A673 (cell line): Measurements from ENCODE around the gene SPINK7. TPM values are rescaled to one million over a fixed set of nuclear protein-coding genes. Genes with fewer than 3 reads are reported as not detected.

Experiments used
- BruUV-seq: library from RNA; stranded (reverse); fragments of 400-500 nt; replicated peaks from 2 replicates; lab custom pipeline; 2021; lab: Mats Ljungman, UMichigan
- CTCF ChIA-PET: fragments of 300-600 bp; sonication (Branson Sonifier 250); formaldehyde crosslinking; loops from one replicate; lab custom pipeline; 2022; ENCODE audit warnings: antibody characterized with exemption; lab: Charles Lee
- POLR2A ChIA-PET: fragments of 300-600 bp; sonication (Branson Sonifier 250); formaldehyde crosslinking; loops from one replicate; lab custom pipeline; 2022; ENCODE audit warnings: antibody characterized with exemption; ENCODE audit not compliant: low non-redundant PET; lab: Charles Lee
- DNase-seq: peaks from one replicate; pipeline ENCODE4 v3.0.0-alpha.2; 2015; ENCODE audit warnings: low spot score
- H3K27ac ChIP-seq: fragments of 200-600 bp; sonication (generic); 2 replicates; pipeline ENCODE4 v1.5.1; 2016; ENCODE audit warnings: mixed run types, low read depth, mild to moderate bottlenecking, mixed read lengths, antibody characterized with exemption, low read length; ENCODE audit not compliant: poor library complexity, severe bottlenecking
- H3K27me3 ChIP-seq: fragments of 200-600 bp; sonication (generic); replicated peaks from 2 replicates; pipeline ENCODE4 v1.6.1; 2017; ENCODE audit warnings: mixed run types, low read depth, mild to moderate bottlenecking, mixed read lengths, antibody characterized with exemption, low read length; ENCODE audit not compliant: insufficient read depth, poor library complexity
- H3K36me3 ChIP-seq: fragments of 200-600 bp; sonication (generic); 2 replicates; pipeline ENCODE4 v1.6.1; 2016; ENCODE audit warnings: mixed run types, mild to moderate bottlenecking, mixed read lengths, antibody characterized with exemption, low read length; ENCODE audit not compliant: insufficient read depth, poor library complexity, severe bottlenecking
- H3K4me1 ChIP-seq: fragments of 200-600 bp; sonication (generic); 2 replicates; pipeline ENCODE4 v1.6.1; 2017; ENCODE audit warnings: mixed run types, mild to moderate bottlenecking, mixed read lengths, antibody characterized with exemption, low read length; ENCODE audit not compliant: insufficient read depth, poor library complexity, severe bottlenecking
- H3K4me3 ChIP-seq: fragments of 200-600 bp; sonication (generic); 2 replicates; pipeline ENCODE4 v1.5.1; 2016; ENCODE audit warnings: low read depth, mixed run types, mild to moderate bottlenecking, mixed read lengths, low read length; ENCODE audit not compliant: poor library complexity, severe bottlenecking
- H3K9me3 ChIP-seq: fragments of 200-600 bp; sonication (generic); 2 replicates; pipeline ENCODE4 v1.6.1; 2016; ENCODE audit warnings: mixed run types, low read depth, mild to moderate bottlenecking, mixed read lengths, antibody characterized with exemption, low read length; ENCODE audit not compliant: poor library complexity, severe bottlenecking
- CTCF ChIP-seq: fragments of 300-800, 200-600 bp; sonication (generic); conservative IDR thresholded peaks from 2 replicates; pipeline ENCODE4 v1.5.1; 2017; ENCODE audit warnings: low read depth, mild to moderate bottlenecking, antibody characterized with exemption, low read length, moderate library complexity, mixed read lengths
- EZH2 ChIP-seq: fragments of 200-600 bp; sonication (generic); IDR thresholded peaks from 2 replicates; pipeline ENCODE4 v1.6.1; 2017; ENCODE audit warnings: borderline replicate concordance, low read depth, mild to moderate bottlenecking, mixed read lengths, antibody characterized with exemption, low read length; ENCODE audit not compliant: poor library complexity, severe bottlenecking
- intact Hi-C: fragments of 100-400 bp; cut with micrococcal nuclease; formaldehyde crosslinking; loops from one replicate; pipeline ENCODE4 v1.10.0; 2022; ENCODE audit not compliant: unreplicated experiment
- total RNA-seq: library from RNA; stranded (reverse); gene quantifications from 2 replicates; pipeline ENCODE4 v1.2.3, GENCODE V29; 2021

SPINK7 gene
- total RNA-seq, 1 experiment from 2014 or later: not detected

GRCh38 chr5:148347706-148348105 is 35.5 kb downstream of the SPINK7 start:
- TF ChIP-seq EZH2 (no peak), CTCF (no peak)
- POLR2A ChIA-PET: no interaction called here
- Histone ChIP-seq H3K9me3 (no peaks in the 10 kb centered on the region), H3K27me3 (peaks cover 16% of the 10 kb centered on the region), H3K4me1 (no peaks in the 10 kb centered on the region), H3K27ac (no peak overlapping the region), H3K4me3 (no peak overlapping the region), H3K36me3 (no peaks in the 10 kb centered on the region)
- DNase-seq: no peak
- CTCF ChIA-PET: no interaction called here
- intact Hi-C loops: no loop called here
- BruUV-seq: no TSS peak

- Histone ChIP-seq H3K27me3 (peaks cover 19% of the 10 kb centered on the region), H3K36me3 (no peaks in the 10 kb centered on the region), H3K27ac (no peak overlapping the region), H3K4me3 (no peak overlapping the region), H3K4me1 (no peaks in the 10 kb centered on the region), H3K9me3 (no peaks in the 10 kb centered on the region)
- BruUV-seq: no TSS peak
- no peak for DNase-seq
- CTCF ChIA-PET: no interaction called here
- POLR2A ChIA-PET: no interaction called here
- no peak for TF ChIP-seq CTCF
- TF ChIP-seq EZH2: no peak
- intact Hi-C loops: no loop called here
Observed at GRCh38 chr5:148352696-148353095, 40.5 kb downstream of the SPINK7 start.

- no peak for TF ChIP-seq CTCF
- no peak for TF ChIP-seq EZH2
- peaks cover 19% of the 10 kb centered on the region for H3K27me3 ChIP-seq
- H3K9me3 ChIP-seq: no peaks in the 10 kb centered on the region
- DNase-seq: no peak
- H3K4me1 ChIP-seq: no peaks in the 10 kb centered on the region
- intact Hi-C loops: no loop called here
- no TSS peak for BruUV-seq
- CTCF ChIA-PET: no interaction called here
- H3K27ac ChIP-seq: no peak overlapping the region
- POLR2A ChIA-PET: no interaction called here
- H3K36me3 ChIP-seq: no peaks in the 10 kb centered on the region
- no peak overlapping the region for H3K4me3 ChIP-seq
Observed at GRCh38 chr5:148353634-148354033, 41.4 kb downstream of the SPINK7 start.
